ENCODE data around the gene WDR45B.

DNA sequence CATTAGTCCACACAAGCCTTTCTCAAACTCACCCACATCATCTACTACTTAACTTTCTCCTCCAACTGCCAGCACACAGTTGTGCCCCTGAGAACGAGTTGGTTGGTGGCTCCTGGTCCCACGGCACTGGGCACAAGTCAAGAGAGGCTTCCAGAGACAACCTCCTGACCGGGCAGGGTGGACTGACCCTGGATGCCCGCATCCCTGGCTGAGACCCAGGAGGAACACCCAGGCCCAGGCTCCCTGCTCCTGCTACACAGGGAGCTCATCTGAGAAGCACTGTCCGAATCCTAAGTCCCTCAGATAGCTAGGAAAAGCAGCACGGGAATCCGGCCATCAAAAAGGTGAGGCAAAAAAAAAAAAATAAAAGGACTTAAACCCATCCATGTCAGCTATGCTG lies 29.0 kb downstream of the WDR45B start:
- TF ChIP-seq RAD21 (IDR thresholded peaks at IDR 0.05; ENCODE audit: low read length) (no peak), CTCF (IDR thresholded peaks at IDR 0.05) (no peak), RFX5 (IDR thresholded peaks at IDR 0.05; ENCODE audit: low read length) (no peak), POLR2AphosphoS5 (IDR thresholded peaks at IDR 0.05; ENCODE audit: low read depth, low read length) (no peak), GATA2 (CRISPR knock-in tag; IDR thresholded peaks at IDR 0.05) (no peak), ELF1 (IDR thresholded peaks at IDR 0.05) (no peak), YY1 (IDR thresholded peaks at IDR 0.05; ENCODE audit: low read depth) (no peak), EP300 (IDR thresholded peaks at IDR 0.05; ENCODE audit: borderline replicate concordance in 1 of 2, low read depth in 1 of 2, low read length in 1 of 2) (no peak), NRF1 (IDR thresholded peaks at IDR 0.05; ENCODE audit: low read depth, low read length) (no peak), NFIC (IDR thresholded peaks at IDR 0.05; ENCODE audit: borderline replicate concordance) (no peak)

Measured in SK-N-SH (cell line).